HepG2 (cell line): Measurements from ENCODE around the gene F8A2. TPM values are rescaled to one million over a fixed set of nuclear protein-coding genes. Genes with fewer than 3 reads are reported as not detected.

Source experiments
- E2F2 ChIP-seq: sonication (generic); formaldehyde crosslinking; IDR thresholded peaks from 2 replicates; pipeline ENCODE4 v1.4.0; 2020; ENCODE audit warnings: missing genetic modification reagents, borderline replicate concordance
- HMG20A ChIP-seq: IDR thresholded peaks from 2 replicates; pipeline ENCODE4 v1.6.1; 2016; ENCODE audit warnings: borderline replicate concordance
- NONO ChIP-seq, 2 experiments: fragments of 450-650 bp in 1 of 2; sonication (generic) in 1 of 2; formaldehyde crosslinking in 1 of 2; IDR thresholded peaks in 1 of 2; conservative IDR thresholded peaks in 1 of 2; 2 replicates each; pipeline versions ENCODE4 v1.6.1 to v1.8.0; 2017 to 2022; ENCODE audit warnings: mild to moderate bottlenecking in 1 of 2, missing genetic modification reagents in 1 of 2, moderate library complexity in 1 of 2
- PHF21A ChIP-seq: sonication (generic); formaldehyde crosslinking; IDR thresholded peaks from 2 replicates; pipeline ENCODE4 v1.5.0; 2020; ENCODE audit warnings: mild to moderate bottlenecking, missing genetic modification reagents
- SKIL ChIP-seq: sonication (generic); formaldehyde crosslinking; IDR thresholded peaks from 2 replicates; pipeline ENCODE4 v1.8.0; 2022; ENCODE audit warnings: missing genetic modification reagents, mild to moderate bottlenecking, moderate library complexity, borderline replicate concordance
- TCF7L2 ChIP-seq: IDR thresholded peaks from 2 replicates; pipeline ENCODE4 v1.6.1; 2011; ENCODE audit warnings: mild to moderate bottlenecking, low read depth, low read length, moderate library complexity
- TEF ChIP-seq: sonication (generic); formaldehyde crosslinking; IDR thresholded peaks from 2 replicates; pipeline ENCODE4 v1.5.0; 2020; ENCODE audit warnings: missing genetic modification reagents
- THRA ChIP-seq: sonication (generic); formaldehyde crosslinking; IDR thresholded peaks from 2 replicates; pipeline ENCODE4 v1.4.0; 2020; ENCODE audit warnings: missing genetic modification reagents, borderline replicate concordance
- ZNF556 ChIP-seq: sonication (generic); formaldehyde crosslinking; IDR thresholded peaks from 2 replicates; pipeline ENCODE4 v1.4.0; 2020; ENCODE audit warnings: mild to moderate bottlenecking, missing genetic modification reagents, borderline replicate concordance
- polyA plus RNA-seq, 8 experiments: library from polyadenylated mRNA; depleted of rRNA in 3 of 8; stranded (reverse) in 7 of 8; unstranded in 1 of 8; fragments of >200 nt; fragmentation: Illumina TruSeq in 4 of 8; extraction: Trizol in 4 of 8; gene quantifications; 2 replicates each; pipeline versions ENCODE4 v1.2.1 to v1.2.3, GENCODE V29; 2011 to 2016; ENCODE audit warnings: low read depth in 4 of 8, missing spikeins in 1 of 8, mixed read lengths in 1 of 8; ENCODE audit not compliant: insufficient read depth in 1 of 8
- total RNA-seq, 5 experiments: library from RNA; depleted of rRNA; stranded (reverse); fragments of >200 nt; fragmentation: Illumina TruSeq; extraction: Trizol; gene quantifications; 2 replicates each; pipeline ENCODE4 v1.2.3, GENCODE V29; 2016; ENCODE audit warnings: low read depth in 1 of 5

The F8A2 gene
- total and polyA plus RNA-seq, 2 of the 13 experiments (the other 11 are each of a cell fraction or from before 2014, with no cell fraction given): not detected

GRCh38 chrX:155333544-155334100, 48.3 kb upstream of the F8A2 start (continued):
- TF ChIP-seq SKIL (no peak), PHF21A (CRISPR knock-in tag) (no peak), NONO (IDR thresholded peaks at IDR 0.05) (no peak), NONO (CRISPR knock-in tag; conservative IDR thresholded peaks at IDR 0.05) (no peak), ZNF556 (CRISPR knock-in tag) (no peak), TEF (CRISPR knock-in tag) (no peak), E2F2 (CRISPR knock-in tag) (no peak), TCF7L2 (no peak), HMG20A (CRISPR knock-in tag) (no peak), THRA (CRISPR knock-in tag) (no peak)
- TF ChIP-seq, all 625 proteins: peak for 0
